Measurements from ENCODE around the gene TERT. TPM values are rescaled to one million over a fixed set of nuclear protein-coding genes. Genes with fewer than 3 reads are reported as not detected.
"Not testable (repeated sequence)": the region's sequence is repeated elsewhere in the genome, so short reads cannot be mapped to it uniquely, and the experiment has no call there.

The TERT gene
- total and polyA plus RNA-seq, 4 donors, result 0.02 TPM; not detected in 3

DNA sequence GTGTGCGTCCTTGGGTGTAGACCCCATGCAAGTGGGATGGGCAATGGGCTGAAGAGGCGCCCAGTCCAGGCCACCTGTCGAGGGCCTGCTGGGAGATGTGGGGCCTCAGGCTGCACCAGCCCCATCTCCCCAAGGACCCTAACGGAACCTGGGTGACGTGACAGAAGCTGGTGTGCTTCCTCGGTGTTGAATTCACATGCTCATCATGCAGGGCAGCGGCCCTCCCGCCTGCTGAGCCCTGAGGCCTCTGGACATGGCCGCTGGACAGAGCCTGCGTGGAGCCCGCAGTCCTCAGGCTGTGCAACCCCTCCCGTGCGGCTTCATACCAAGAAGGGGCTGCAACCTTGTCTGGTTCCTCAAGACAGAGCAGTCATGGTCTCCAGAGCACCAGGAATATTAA, 26.8 kb downstream of the TERT start:
- TF ChIP-seq CTCF (IDR thresholded peaks at IDR 0.05; ENCODE audit: control extremely low read depth, extremely low read depth), result no peak
- no peaks in the 10 kb centered on the region for H3K27me3 ChIP-seq (ENCODE audit: control insufficient read depth in 3 of 3, insufficient read depth in 3 of 3, low read length in 2 of 3)
- no peak overlapping the region for H3K4me3 ChIP-seq
- DNase-seq (no peak), ATAC-seq (ENCODE audit: insufficient read depth, low FRiP score) (no peak)
- WGBS, 2 donors, result 92 to 94% methylated on average over 13 of the region's 13 CpGs
- no peaks in the 10 kb centered on the region for H3K9me3 ChIP-seq (ENCODE audit: control insufficient read depth in 4 of 4, insufficient read depth in 3 of 4, low read length in 3 of 4)
- H3K36me3 ChIP-seq (ENCODE audit: control insufficient read depth in 4 of 4, insufficient read depth in 4 of 4, low read length in 4 of 4), result no peaks in the 10 kb centered on the region
- H3K4me1 ChIP-seq (ENCODE audit: control insufficient read depth in 5 of 5, insufficient read depth in 5 of 5, low read length in 5 of 5), result no peaks in the 10 kb centered on the region
- H3K27ac ChIP-seq (ENCODE audit: low read depth in 1 of 2, low read length in 1 of 2), result no peak overlapping the region
- H3K9ac ChIP-seq (ENCODE audit: insufficient read depth in 1 of 2, low read length in 2 of 2), result no peak overlapping the region

DNA sequence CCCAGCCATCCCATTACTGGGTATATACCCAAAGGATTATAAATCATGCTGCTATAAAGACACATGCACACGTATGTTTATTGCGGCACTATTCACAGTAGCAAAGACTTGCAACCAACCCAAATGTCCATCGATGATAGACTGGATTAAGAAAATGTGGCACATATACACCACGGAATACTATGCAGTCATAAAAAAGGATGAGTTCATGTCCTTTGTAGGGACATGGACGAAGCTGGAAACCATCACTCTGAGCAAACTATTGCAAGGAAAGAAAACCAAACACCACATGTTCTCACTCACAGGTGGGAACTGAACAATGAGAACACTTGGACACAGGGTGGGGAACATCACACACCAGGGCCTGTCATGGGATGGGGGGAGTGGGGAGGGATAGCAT, 27.4 kb downstream of the TERT start:
- H3K4me1 ChIP-seq (ENCODE audit: control insufficient read depth in 5 of 5, insufficient read depth in 5 of 5, low read length in 5 of 5); H3K27ac ChIP-seq (ENCODE audit: low read depth in 1 of 2, low read length in 1 of 2); DNase-seq; ATAC-seq (ENCODE audit: insufficient read depth, low FRiP score); H3K27me3 ChIP-seq (ENCODE audit: control insufficient read depth in 3 of 3, insufficient read depth in 3 of 3, low read length in 2 of 3); H3K9me3 ChIP-seq (ENCODE audit: control insufficient read depth in 4 of 4, insufficient read depth in 3 of 4, low read length in 3 of 4); H3K4me3 ChIP-seq; H3K36me3 ChIP-seq (ENCODE audit: control insufficient read depth in 4 of 4, insufficient read depth in 4 of 4, low read length in 4 of 4); H3K9ac ChIP-seq (ENCODE audit: insufficient read depth in 1 of 2, low read length in 2 of 2): not testable (repeated sequence)
- 95 to 96% methylated on average over 5 of the region's 5 CpGs for WGBS, 2 donors

DNA sequence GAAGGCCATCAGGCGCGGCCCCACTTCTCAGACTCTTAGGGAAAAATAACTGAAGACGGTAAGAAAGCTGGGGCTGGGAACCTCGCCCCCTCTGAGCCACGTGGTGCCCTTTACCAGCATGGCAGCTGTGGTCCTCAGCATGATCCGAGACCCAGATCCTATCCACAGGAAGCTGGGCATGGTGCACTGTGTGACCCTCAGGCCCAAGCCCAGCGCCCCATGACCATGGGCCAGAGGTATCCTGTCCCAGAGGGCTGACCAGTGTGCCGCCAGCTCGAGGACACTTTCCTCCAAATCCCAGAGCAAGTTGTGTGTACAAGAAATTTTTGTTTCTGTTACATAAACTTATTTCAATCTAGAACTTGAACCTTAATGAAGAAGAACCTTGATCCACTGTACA, 28.1 kb downstream of the TERT start:
- TF ChIP-seq CTCF (IDR thresholded peaks at IDR 0.05; ENCODE audit: control extremely low read depth, extremely low read depth), result no peak
- no peak for ATAC-seq (ENCODE audit: insufficient read depth, low FRiP score)
- Histone ChIP-seq H3K9ac (ENCODE audit: insufficient read depth in 1 of 2, low read length in 2 of 2) (no peak overlapping the region), H3K4me1 (ENCODE audit: control insufficient read depth in 5 of 5, insufficient read depth in 5 of 5, low read length in 5 of 5) (no peaks in the 10 kb centered on the region), H3K36me3 (ENCODE audit: control insufficient read depth in 4 of 4, insufficient read depth in 4 of 4, low read length in 4 of 4) (no peaks in the 10 kb centered on the region), H3K9me3 (ENCODE audit: control insufficient read depth in 4 of 4, insufficient read depth in 3 of 4, low read length in 3 of 4) (peaks cover 0 to 10% (median 4%) of the 10 kb centered on the region in 4 donors), H3K27ac (ENCODE audit: low read depth in 1 of 2, low read length in 1 of 2) (no peak overlapping the region), H3K27me3 (ENCODE audit: control insufficient read depth in 3 of 3, insufficient read depth in 3 of 3, low read length in 2 of 3) (no peaks in the 10 kb centered on the region), H3K4me3 (no peak overlapping the region)
- DNase-seq, result no peak
- WGBS, 2 donors, result 85 to 92% methylated on average over 9 of the region's 9 CpGs

DNA sequence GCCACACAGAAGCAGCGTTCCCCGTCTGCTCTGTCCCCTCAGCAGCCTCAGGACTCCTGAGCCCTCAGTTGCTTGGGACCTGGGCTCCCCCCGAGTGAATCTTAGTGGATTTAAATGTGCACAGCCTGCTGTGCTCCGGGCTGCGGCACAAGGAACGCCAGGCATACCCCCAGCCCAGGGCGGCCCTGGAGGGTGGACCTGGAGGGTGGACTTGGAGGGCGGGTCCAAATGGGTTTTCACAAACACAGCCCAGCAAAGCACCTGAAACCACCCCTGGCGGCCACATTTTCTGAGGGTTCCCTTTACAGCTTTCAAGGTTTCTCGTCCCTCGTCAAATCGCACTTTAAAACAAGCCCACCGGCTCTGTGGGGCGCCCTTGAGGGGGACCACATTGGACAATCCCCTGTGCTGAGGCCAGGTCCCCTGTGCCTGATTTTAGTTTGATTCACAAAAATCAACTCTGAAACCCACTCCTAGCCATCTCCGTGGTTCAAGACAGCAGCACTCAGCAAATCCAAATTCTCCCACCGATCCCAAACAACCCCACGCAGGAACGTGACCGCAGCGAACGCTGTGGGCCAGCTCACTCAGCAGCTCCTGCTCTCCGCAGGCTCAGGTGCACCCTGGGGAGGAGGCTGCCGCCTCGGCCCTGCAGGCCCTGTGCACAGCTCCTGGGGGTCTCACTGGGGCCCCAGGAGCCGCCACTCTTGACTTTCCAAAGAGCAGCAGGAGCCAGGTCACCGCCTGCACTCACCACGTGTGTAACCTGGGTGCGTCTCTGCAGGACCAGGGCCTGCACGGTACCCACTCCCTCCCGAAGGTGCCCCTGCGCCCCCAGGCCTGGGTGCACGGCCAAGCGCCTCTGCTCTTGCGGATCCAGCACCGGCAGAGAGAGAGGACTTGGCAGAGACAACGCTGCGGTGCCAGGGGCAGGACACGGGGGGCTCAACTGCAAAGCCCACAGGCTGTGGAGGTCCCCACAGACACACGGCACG, 29.1 kb downstream of the TERT start:
- no peak for ATAC-seq (ENCODE audit: insufficient read depth, low FRiP score)
- WGBS, 2 donors, result 92 to 96% methylated on average over 39 to 40 of the region's 40 CpGs

More for the DNA sequence above, 29.1 kb downstream of the TERT start:
- no peak overlapping the region for H3K9ac ChIP-seq (ENCODE audit: insufficient read depth in 1 of 2, low read length in 2 of 2)
- H3K27ac ChIP-seq (ENCODE audit: low read depth in 1 of 2, low read length in 1 of 2), result no peak overlapping the region
- H3K27me3 ChIP-seq (ENCODE audit: control insufficient read depth in 3 of 3, insufficient read depth in 3 of 3, low read length in 2 of 3), result no peaks in the 10 kb centered on the region
- peaks cover 0 to 16% (median 7%) of the 10 kb centered on the region in 4 donors for H3K9me3 ChIP-seq (ENCODE audit: control insufficient read depth in 4 of 4, insufficient read depth in 3 of 4, low read length in 3 of 4)
- no peak overlapping the region for H3K4me3 ChIP-seq
- no peak for DNase-seq
- no peak for TF ChIP-seq CTCF (IDR thresholded peaks at IDR 0.05; ENCODE audit: control extremely low read depth, extremely low read depth)
- H3K4me1 ChIP-seq (ENCODE audit: control insufficient read depth in 5 of 5, insufficient read depth in 5 of 5, low read length in 5 of 5), result no peaks in the 10 kb centered on the region
- no peaks in the 10 kb centered on the region for H3K36me3 ChIP-seq (ENCODE audit: control insufficient read depth in 4 of 4, insufficient read depth in 4 of 4, low read length in 4 of 4)
